Activated CD8-positive, alpha-beta memory T cell treated with anti-CD3 and anti-CD28 coated beads, Interleukin-2, amount 50 U/mL, for 24 hours (primary cell): ENCODE data around the gene ART3.

Experiments used
- DNase-seq: peaks from one replicate; pipeline ENCODE4 v3.0.0-alpha.2; 2020; ENCODE audit errors: extremely low read depth

Gene ART3

DNA sequence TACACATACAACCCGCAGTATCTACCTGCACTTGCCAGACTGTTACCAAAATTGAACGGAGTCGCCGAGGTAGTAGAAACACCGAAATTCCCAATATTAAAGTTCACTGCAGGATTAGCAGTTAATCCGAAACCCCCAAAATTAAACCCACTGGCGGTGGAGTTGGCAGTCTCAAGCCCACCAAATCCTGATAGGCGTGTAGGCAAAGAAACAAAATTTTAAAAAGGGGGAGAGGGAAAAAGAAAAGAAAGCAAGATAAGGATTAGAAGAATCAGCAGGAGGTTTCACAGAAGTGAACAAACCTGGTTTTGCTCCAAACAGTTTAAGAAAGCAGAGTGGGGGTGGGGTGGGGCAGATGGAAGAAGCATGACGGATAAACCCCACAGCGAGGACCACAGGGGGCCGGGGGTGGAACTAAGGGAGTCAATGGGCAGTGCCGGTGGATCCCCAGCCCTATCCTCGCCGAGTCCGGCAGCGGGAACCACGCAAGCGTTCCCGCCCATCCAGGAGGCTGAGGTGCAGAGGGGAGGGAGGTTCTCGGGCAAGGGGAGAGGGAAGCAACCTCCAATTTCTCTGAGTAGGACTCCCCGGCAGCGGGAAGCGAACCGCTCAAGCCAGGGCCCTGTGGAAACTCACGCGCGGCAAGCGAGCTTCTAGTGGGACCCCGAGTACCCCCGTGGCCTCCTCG, 73.1 kb downstream of the ART3 start:
- peak; percentile 4 for DNase-seq

DNA sequence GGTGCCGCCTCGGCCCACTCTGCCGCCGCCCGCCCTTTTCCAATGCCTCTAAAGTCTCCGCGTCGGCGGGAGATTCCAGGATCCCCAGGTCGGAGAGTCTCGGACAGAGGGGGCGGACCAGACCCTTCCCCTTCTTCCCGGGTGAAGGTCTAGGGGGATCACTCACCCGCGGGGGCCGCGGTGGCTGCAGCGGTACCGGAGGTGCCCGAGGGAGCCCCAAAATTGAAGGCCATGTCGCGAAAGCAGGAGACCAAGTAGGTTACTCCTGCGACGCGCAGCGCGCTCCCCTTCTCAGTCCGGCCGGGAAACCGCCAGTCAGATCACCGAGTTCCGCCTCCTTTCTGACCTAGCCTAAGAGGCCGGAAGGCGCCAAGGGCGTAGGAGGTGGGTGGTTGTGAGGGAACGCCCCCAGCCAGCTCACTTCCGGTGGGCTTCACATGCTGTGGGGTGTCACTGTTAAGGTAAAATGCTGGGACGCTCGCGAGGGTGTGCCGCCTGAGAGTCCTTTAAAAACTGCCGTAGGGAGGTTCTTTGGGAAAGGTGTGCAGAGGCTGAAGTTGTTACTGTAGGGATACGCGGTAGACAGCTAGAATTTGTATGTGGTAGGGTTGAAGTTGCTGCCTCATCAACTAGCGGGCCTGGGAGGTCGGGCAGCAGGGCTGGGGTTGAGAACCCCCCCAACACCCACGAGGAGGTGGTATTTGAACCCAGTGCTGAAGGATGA, 73.8 kb downstream of the ART3 start, which contains the start of gene NUP54:
Gene NUP54, minus strand, starts transcription at position 256 of the 724 bp plus-strand sequence. Its CDS starts 23 bp downstream, at position 233.
- peak; percentile 94 for DNase-seq

- DNase-seq = no peak
These were observed 78.8 kb downstream of the ART3 start for GRCh38 chr4:76153356-76153755.

DNA sequence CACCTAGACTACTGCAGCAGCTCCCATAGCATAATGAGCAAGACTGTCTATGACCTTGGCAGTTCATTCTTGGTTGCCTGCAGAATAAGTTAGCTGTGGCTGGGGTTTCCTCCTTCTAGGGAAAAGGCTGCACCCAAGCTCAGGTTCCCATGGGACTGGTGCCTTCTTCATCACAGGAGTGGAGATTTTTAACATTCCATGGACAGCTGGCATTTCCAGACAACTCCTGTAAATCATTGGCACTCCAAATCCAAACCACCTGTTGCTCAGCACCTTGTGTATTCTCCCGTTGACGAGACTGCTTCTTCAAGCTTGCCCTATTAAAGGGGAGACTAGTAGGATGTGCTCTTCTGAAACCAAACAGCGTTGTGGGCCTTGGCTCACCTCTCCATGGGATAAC, 81.5 kb downstream of the ART3 start:
- DNase-seq = no peak

GRCh38 chr4:76156635-76157034, 82.1 kb downstream of the ART3 start:
- no peak for DNase-seq

DNA sequence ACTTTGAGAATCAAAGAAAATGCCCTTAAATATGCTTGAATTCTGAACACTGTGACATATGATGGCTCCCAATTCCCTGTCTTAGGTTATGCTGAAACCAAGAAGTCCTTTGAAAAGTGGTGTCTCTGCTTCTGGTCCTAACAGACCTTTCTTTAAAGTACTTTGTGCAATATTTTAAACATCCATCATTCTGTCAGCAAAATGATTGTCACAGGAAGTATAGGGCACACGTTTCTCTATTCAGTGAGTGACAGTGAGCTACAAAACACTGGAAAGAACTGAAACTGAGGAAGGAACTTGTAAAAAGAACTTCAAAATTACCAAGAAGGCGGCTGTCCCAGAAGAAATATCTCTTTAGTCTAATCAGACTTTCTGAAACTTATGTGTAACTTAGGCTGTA, 85.8 kb downstream of the ART3 start:
- DNase-seq = no peak
